GM19025 (cell line): ENCODE results near the gene MIS18A.
"Not testable (repeated sequence)": the region's sequence is repeated elsewhere in the genome, so short reads cannot be mapped to it uniquely, and the experiment has no call there.

Source experiments
- ATAC-seq: cut with Tn5 transposase; IDR thresholded peaks from one replicate; pipeline ENCODE4 v1.9.1; 2021; ENCODE audit warnings: mild to moderate bottlenecking, low read depth, moderate library complexity; ENCODE audit not compliant: unreplicated experiment

MIS18A gene

GRCh38 chr21:32278518-32279376, at the start of gene MIS18A:
TSS of gene MIS18A (minus strand) at chr21:32279049. CDS start at chr21:32279014, 35 bp downstream.
- peak; percentile 93 for ATAC-seq

- ATAC-seq: no peak
These were observed 49.7 kb upstream of the MIS18A start for GRCh38 chr21:32328595-32328994.

- ATAC-seq: no peak
These were observed 46.9 kb upstream of the MIS18A start for GRCh38 chr21:32325706-32326105.

- no peak for ATAC-seq
These were observed 43.8 kb upstream of the MIS18A start for GRCh38 chr21:32322676-32323075.

- no peak for ATAC-seq
These were observed 43.3 kb upstream of the MIS18A start for GRCh38 chr21:32322103-32322502.

GRCh38 chr21:32321480-32321879, 42.6 kb upstream of the MIS18A start:
- no peak for ATAC-seq

GRCh38 chr21:32320726-32321125, 41.9 kb upstream of the MIS18A start:
- no peak for ATAC-seq

GRCh38 chr21:32320059-32320458, 41.2 kb upstream of the MIS18A start:
- ATAC-seq: no peak

- ATAC-seq: no peak
These were observed 40.2 kb upstream of the MIS18A start for GRCh38 chr21:32319012-32319411.

- no peak for ATAC-seq
These were observed 38.9 kb upstream of the MIS18A start for GRCh38 chr21:32317726-32318125.

- ATAC-seq: no peak
These were observed 37.7 kb upstream of the MIS18A start for GRCh38 chr21:32316361-32317215.

GRCh38 chr21:32315511-32316281, 36.8 kb upstream of the MIS18A start:
- ATAC-seq: no peak

- no peak for ATAC-seq
These were observed 36.0 kb upstream of the MIS18A start for GRCh38 chr21:32314806-32315205.

- no peak for ATAC-seq
These were observed 34.1 kb upstream of the MIS18A start for GRCh38 chr21:32312976-32313375.

- ATAC-seq: no peak
These were observed 33.5 kb upstream of the MIS18A start for GRCh38 chr21:32312326-32312725.

- no peak for ATAC-seq
These were observed 32.8 kb upstream of the MIS18A start for GRCh38 chr21:32311621-32312020.

GRCh38 chr21:32310976-32311375, 32.1 kb upstream of the MIS18A start:
- not testable (repeated sequence) for ATAC-seq

GRCh38 chr21:32309906-32310460, 31.1 kb upstream of the MIS18A start:
- no peak for ATAC-seq

GRCh38 chr21:32308696-32309095, 29.8 kb upstream of the MIS18A start:
- no peak for ATAC-seq

- no peak for ATAC-seq
These were observed 28.9 kb upstream of the MIS18A start for GRCh38 chr21:32307706-32308105.
